GM12878 (cell line): ENCODE data around the gene CNDP1. TPM values are rescaled to one million over a fixed set of nuclear protein-coding genes. Genes with fewer than 3 reads are reported as not detected.

Experiments
- ATAC-seq: fragments of 200-7000 bp; cut with Tn5 transposase; 3 replicates; pipeline ENCODE4 v1.9.1; 2020; ENCODE audit warnings: mild to moderate bottlenecking, moderate library complexity
- BruUV-seq: library from RNA; stranded (reverse); fragments of 400-500 nt; replicated peaks from 2 replicates; lab custom pipeline; 2021; lab: Mats Ljungman, UMichigan
- CTCF ChIA-PET: fragments of 300-600 bp; sonication (Branson Sonifier 250); formaldehyde crosslinking; extraction: SDS; loops from one replicate; lab custom pipeline; 2021; ENCODE audit warnings: inconsistent platforms; lab: Yijun Ruan, JAX
- POLR2A ChIA-PET: fragments of 350-600 bp; formaldehyde crosslinking; extraction: SDS; loops from one replicate; lab custom pipeline; 2021; ENCODE audit warnings: inconsistent platforms; lab: Charles Lee
- RAD21 ChIA-PET: fragments of 300-600 bp; sonication (Branson Sonifier 250); formaldehyde crosslinking; loops from one replicate; lab custom pipeline; 2023; ENCODE audit warnings: antibody characterized with exemption; ENCODE audit not compliant: unreplicated experiment; lab: Charles Lee
- SMC1A ChIA-PET: fragments of 300-600 bp; sonication (Branson Sonifier 250); formaldehyde crosslinking; loops from one replicate; lab custom pipeline; 2023; ENCODE audit not compliant: unreplicated experiment, uncharacterized antibody; lab: Charles Lee
- DNase-seq: peaks from one replicate; pipeline ENCODE4 v3.0.0-alpha.2; 2011; ENCODE audit warnings: low read depth, low spot score
- FAIRE-seq: peaks from 3 replicates; lab custom pipeline; 2011; peaks lifted over from hg19 to GRCh38; lab: Jason Lieb, UNC
- H2AFZ ChIP-seq: 2 replicates; pipeline ENCODE4 v1.6.0; 2011; ENCODE audit warnings: low read depth, low read length, control low read depth; ENCODE audit not compliant: control insufficient read depth
- H3K27ac ChIP-seq: 2 replicates; pipeline ENCODE4 v1.5.1; 2011; ENCODE audit warnings: control low read depth; ENCODE audit not compliant: control insufficient read depth, insufficient read depth
- H3K27me3 ChIP-seq, 2 experiments: replicated peaks in 1 of 2; 2 replicates each; pipeline versions ENCODE4 v1.6.0 to v1.6.1; 2011; ENCODE audit warnings: low read length in 1 of 2; ENCODE audit not compliant: control insufficient read depth in 2 of 2, insufficient read depth in 2 of 2
- H3K36me3 ChIP-seq, 2 experiments: 2 replicates each; pipeline ENCODE4 v1.5.1; 2011; ENCODE audit warnings: low read length in 1 of 2; ENCODE audit not compliant: control insufficient read depth in 2 of 2, insufficient read depth in 2 of 2
- H3K4me1 ChIP-seq: 2 replicates; pipeline ENCODE4 v1.6.1; 2011; ENCODE audit warnings: mild to moderate bottlenecking, low read length, moderate library complexity, mixed read lengths; ENCODE audit not compliant: control insufficient read depth, insufficient read depth
- H3K4me2 ChIP-seq: 2 replicates; pipeline ENCODE4 v1.6.0; 2011; ENCODE audit warnings: control low read depth; ENCODE audit not compliant: control insufficient read depth, insufficient read depth
- H3K4me3 ChIP-seq: fragments of 200-600 bp; sonication (generic); 2 replicates; pipeline ENCODE4 v1.5.1; 2016
- H3K79me2 ChIP-seq: 2 replicates; pipeline ENCODE4 v1.6.0; 2011; ENCODE audit warnings: low read length; ENCODE audit not compliant: control insufficient read depth, insufficient read depth
- H3K9ac ChIP-seq: 2 replicates; pipeline ENCODE4 v1.8.0; 2011; ENCODE audit warnings: low read length, control low read depth, mixed read lengths; ENCODE audit not compliant: control insufficient read depth, insufficient read depth
- H3K9me3 ChIP-seq: replicated peaks from 3 replicates; pipeline ENCODE4 v1.5.1; 2011; ENCODE audit warnings: mild to moderate bottlenecking, low read length; ENCODE audit not compliant: control insufficient read depth, insufficient read depth
- H4K20me1 ChIP-seq: 2 replicates; pipeline ENCODE4 v1.6.0; 2011; ENCODE audit not compliant: control insufficient read depth, insufficient read depth
- BACH1 ChIP-seq: fragments of 450-650 bp; IDR thresholded peaks from 2 replicates; pipeline ENCODE4 v1.6.1; 2017; ENCODE audit warnings: mild to moderate bottlenecking, borderline replicate concordance
- BCLAF1 ChIP-seq: fragments of 450-650 bp; IDR thresholded peaks from 2 replicates; pipeline ENCODE4 v1.6.1; 2017; ENCODE audit warnings: antibody characterized with exemption, mild to moderate bottlenecking, moderate library complexity
- NBN ChIP-seq: fragments of 450-650 bp; IDR thresholded peaks from 2 replicates; pipeline ENCODE4 v1.6.1; 2016
- POLR2A ChIP-seq: IDR thresholded peaks from 2 replicates; pipeline ENCODE4 v1.6.1; 2011; ENCODE audit warnings: low read depth, mild to moderate bottlenecking, low read length
- POLR2AphosphoS5 ChIP-seq: IDR thresholded peaks from 2 replicates; pipeline ENCODE4 v1.6.1; 2011; ENCODE audit warnings: mild to moderate bottlenecking, low read length, inconsistent platforms
- SIX5 ChIP-seq: IDR thresholded peaks from 2 replicates; pipeline ENCODE4 v1.6.1; 2011; ENCODE audit warnings: mild to moderate bottlenecking, low read depth, low read length, moderate library complexity; ENCODE audit not compliant: severe bottlenecking
- SP1 ChIP-seq: IDR thresholded peaks from one replicate; pipeline ENCODE4 v1.6.1; 2011; ENCODE audit warnings: low read depth, low read length
- SREBF2 ChIP-seq: IDR thresholded peaks from 2 replicates; pipeline ENCODE4 v1.6.1; 2012; ENCODE audit warnings: mild to moderate bottlenecking, low read length
- ZBED1 ChIP-seq: IDR thresholded peaks from 2 replicates; pipeline ENCODE4 v1.6.1; 2016; ENCODE audit warnings: borderline replicate concordance
- WGBS: methylation state at CpG from one replicate; pipeline ENCODE4 v1.1.6; 2016; ENCODE audit warnings: low lambda C conversion rate; ENCODE audit not compliant: insufficient replicate concordance, insufficient coverage; ENCODE audit errors: missing lambda C conversion rate; 5-methylcytosine and 5-hydroxymethylcytosine counted together
- in situ Hi-C: fragments of 300-500 bp; cut with MboI; formaldehyde crosslinking; loops from 9 replicates; pipeline ENCODE4 v1.14.3; 2018; ENCODE audit warnings: mixed read lengths
- intact Hi-C: fragments of 100-400 bp; cut with micrococcal nuclease; formaldehyde crosslinking; loops from one replicate; pipeline ENCODE4 v1.14.2; 2022; ENCODE audit not compliant: unreplicated experiment
- polyA plus RNA-seq, 11 experiments: library from polyadenylated mRNA; depleted of rRNA in 4 of 11; unstranded in 6 of 11; stranded (reverse) in 5 of 11; fragments of >200 nt; fragmentation: Nextera tagmentation in 4 of 11; fragmentation: Illumina TruSeq in 1 of 11; extraction: Ambion mirVana in 4 of 11; extraction: Trizol in 1 of 11; gene quantifications; 1 replicate in 1 of 11; 2 replicates in 10 of 11; pipeline versions ENCODE4 v1.2.1 to v1.2.3, GENCODE V29; 2011 to 2016; ENCODE audit warnings: inconsistent platforms in 2 of 11, missing spikeins in 2 of 11, low read depth in 1 of 11
- total RNA-seq, 4 experiments: library from RNA; depleted of rRNA in 3 of 4; stranded (reverse); fragments of >200 nt in 3 of 4; fragmentation: Illumina TruSeq in 1 of 4; extraction: Trizol in 1 of 4; gene quantifications; 2 replicates each; pipeline versions ENCODE4 v1.2.1 to v1.2.3, GENCODE V29; 2013 to 2021

The CNDP1 gene
- total and polyA plus RNA-seq, 10 of the 15 experiments (the other 5 are each of a cell fraction or from before 2014, with no cell fraction given) = 0.04 to 0.05 TPM; not detected in 8

GRCh38 chr18:74510770-74511095 lies 23.6 kb upstream of the CNDP1 start (continued):
- no peak for TF ChIP-seq BCLAF1
- no peak for TF ChIP-seq SP1
- no peak for TF ChIP-seq SREBF2
- TF ChIP-seq BACH1 = no peak
- TF ChIP-seq, all 136 proteins: peak for 0

- Histone ChIP-seq H3K9ac (no peak overlapping the region), H3K79me2 (no peaks in the 10 kb centered on the region), H2AFZ (no peak overlapping the region), H3K4me3 (no peak overlapping the region), H3K9me3 (no peaks in the 10 kb centered on the region), H3K27me3 (no peaks in the 10 kb centered on the region), H3K4me2 (no peak overlapping the region)
- BruUV-seq = no TSS peak
- in situ Hi-C loops (no loop called here), intact Hi-C loops (no loop called here)
- RAD21 ChIA-PET = no interaction called here
- SMC1A ChIA-PET = no interaction called here
- POLR2A ChIA-PET = no interaction called here
- CTCF ChIA-PET = no interaction called here
- no peak for DNase-seq
- TF ChIP-seq POLR2AphosphoS5 = peak; percentile 43; the same call in 1 of the 2 replicates
- TF ChIP-seq ZBED1 = no peak
- no peak for TF ChIP-seq SIX5
- TF ChIP-seq POLR2A = 0 out of 2 replicates have a peak, but pooled peaks have one; percentile 29
- TF ChIP-seq NBN = no peak
- TF ChIP-seq, all 136 proteins: peak for 2
- FAIRE-seq (no peak), ATAC-seq (no peak)
- Histone ChIP-seq H3K36me3 (peaks cover 51 to 52% of the 10 kb centered on the region in 2 experiments), H3K4me1 (no peaks in the 10 kb centered on the region), H3K27ac (no peak overlapping the region), H4K20me1 (no peaks in the 10 kb centered on the region; the same call in 1 of the 2 replicates)
- 91% methylated on average over 7 of the region's 7 CpGs for WGBS
Observed at GRCh38 chr18:74511823-74512222, 22.5 kb upstream of the CNDP1 start.
